ENCODE measurements around the gene PRSS8.
A peak's percentile ranks its signal among the peaks of the same experiment; 100 is the strongest.
"Not testable (repeated sequence)": the region's sequence is repeated elsewhere in the genome, so short reads cannot be mapped to it uniquely, and the experiment has no call there.

PRSS8 gene

DNA sequence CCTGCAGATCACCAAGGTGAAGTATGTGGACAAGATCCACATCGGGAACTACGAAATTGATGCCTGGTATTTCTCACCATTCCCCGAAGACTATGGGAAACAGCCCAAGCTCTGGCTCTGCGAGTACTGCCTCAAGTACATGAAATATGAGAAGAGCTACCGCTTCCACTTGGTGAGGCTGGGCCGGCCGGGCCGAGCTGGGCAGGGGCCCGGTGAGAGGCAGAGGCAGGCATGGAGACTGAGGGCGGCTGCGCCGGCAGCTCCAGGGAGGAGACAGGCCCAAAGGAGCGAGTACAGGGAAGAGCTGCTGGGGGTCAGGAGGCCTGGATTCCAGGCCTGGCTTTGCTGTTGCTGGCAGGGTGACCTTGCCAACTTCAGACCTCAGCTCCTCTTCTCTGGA is 8.3 kb downstream of the PRSS8 start:
- no peak for DNase-seq

- DNase-seq, result no peak
Measured at GRCh38 chr16:31125844-31126243, 9.7 kb downstream of the PRSS8 start.

DNA sequence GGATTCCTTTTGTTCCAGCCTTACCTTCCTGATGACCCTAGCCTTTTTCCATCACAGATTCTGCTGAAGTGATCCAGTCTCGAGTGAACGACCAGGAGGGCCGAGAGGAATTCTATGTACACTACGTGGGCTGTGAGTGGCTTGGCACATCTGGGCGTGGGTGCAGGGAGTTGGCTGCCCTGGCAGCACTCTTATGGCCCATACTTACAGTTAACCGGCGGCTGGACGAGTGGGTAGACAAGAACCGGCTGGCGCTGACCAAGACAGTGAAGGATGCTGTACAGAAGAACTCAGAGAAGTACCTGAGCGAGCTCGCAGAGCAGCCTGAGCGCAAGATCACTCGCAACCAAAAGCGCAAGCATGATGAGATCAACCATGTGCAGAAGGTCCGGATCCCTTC is 15.4 kb downstream of the PRSS8 start:
- DNase-seq, result no peak

DNA sequence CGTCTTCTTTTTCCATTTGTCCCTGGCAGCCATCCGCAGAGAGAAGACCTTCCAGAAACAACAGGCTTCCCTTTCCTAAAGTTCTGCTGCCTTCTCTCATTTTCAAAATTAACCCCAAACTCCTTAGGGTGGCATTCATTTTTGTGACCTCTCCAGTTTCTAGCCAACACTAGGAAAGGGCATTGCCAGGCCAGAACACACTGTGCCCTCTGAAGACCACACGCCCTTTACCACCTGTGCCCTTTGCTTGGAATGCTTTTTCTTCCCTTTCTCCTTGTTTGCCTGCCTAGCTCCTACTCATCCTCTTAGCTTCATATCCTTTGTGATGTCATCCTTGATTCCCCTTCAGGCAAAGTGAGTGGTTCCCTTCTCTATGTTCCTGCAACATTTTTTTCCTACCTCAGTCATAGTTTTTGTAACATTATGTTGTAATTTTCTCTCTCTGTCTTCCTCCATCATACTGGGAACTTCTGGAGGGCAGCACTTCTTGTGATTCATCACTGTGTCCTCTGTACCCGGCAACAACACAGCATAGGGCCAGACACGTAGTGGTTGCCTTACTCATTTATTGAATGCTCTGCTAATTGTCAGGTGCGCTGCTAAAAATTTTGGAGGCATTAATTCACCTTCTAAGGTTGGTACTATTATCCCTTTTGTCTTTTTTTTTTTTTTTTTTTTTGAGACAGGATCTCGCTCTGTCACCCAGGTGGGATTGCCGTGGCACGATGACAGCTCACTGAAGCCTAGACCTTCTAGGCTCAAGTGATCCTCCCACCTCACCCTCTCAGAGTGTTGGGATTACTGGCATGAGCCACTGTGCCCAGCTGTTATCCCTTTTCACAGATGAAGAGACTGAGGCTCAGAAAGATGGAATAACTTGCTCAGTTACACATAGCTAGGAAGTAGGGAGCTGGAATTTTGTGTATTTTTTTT is 17.0 kb downstream of the PRSS8 start:
- DNase-seq, result no peak

GRCh38 chr16:31117384-31118222 is 17.9 kb downstream of the PRSS8 start, which contains the start of gene KAT8:
Gene KAT8, plus strand, starts transcription at chr16:31117664. Its CDS starts 18 bp downstream, at chr16:31117682.
- DNase-seq, result peak; percentile 70

GRCh38 chr16:31114468-31114867 is 21.1 kb downstream of the PRSS8 start:
- DNase-seq, result no peak

DNA sequence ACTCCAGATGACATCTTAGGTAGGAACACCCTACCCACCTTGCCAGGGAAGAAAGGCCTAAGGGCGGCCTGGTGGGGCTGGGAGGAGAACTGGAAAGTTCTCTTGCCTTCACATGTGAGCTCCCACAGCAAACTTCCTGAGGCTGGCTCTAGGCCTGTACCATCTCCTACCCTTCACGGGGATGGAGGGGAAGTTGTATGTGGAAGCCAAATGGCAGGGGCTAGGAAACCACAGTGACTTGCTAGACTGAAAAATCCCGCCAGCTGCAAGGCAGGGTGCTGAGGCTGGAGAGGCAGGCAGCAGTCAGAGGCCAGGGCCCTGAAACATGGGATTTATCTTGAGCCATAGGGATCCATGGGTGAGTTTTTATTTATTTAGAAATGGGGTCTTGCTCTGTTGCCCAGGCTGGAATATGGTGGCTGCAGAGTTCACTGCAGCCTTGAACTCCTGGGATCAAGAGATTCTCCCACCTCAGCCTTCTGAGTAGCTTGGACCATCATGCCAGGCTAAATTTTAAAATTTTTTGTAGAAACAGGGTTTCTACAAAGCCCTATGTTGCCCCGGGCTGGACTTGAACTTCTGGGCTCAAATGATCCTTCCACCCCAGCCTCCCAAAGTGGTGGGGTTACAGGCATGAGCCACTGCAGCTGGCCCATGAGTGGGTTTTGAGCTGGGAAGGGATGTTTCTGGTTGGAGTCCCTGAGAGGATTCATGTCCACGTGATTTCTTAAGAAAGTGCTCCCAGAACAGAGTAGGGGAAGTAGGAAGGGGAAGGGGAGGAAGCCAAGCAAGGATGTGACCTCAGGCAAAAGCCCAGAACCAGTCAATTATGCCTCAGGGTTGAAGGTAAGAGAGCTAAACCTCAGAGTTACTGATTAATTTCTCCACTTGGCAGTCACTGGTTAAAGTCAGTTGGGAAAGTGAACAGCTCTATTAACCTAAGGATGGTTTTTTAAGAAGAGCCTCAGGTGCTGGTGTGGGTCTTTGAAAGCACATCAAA is 22.1 kb downstream of the PRSS8 start:
- DNase-seq, result no peak

DNA sequence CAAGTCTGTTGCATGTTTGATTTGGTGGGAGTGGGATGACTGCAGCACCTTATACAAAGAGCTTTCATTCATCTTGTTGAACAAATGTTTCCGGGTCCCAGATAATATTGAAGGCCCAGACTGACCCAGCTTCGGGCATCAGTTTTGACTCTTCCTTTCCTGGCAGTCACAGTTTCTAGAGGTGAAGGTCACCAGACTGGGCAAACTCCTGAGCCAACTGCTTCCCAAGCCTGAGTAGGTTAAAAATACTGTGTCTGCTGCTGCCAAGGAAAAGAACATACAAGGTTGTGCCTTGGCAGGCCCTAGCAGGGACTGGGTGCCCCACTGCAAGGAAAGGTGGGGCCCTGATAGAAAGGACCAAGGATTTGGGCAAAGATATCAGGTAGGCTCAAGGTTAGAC is 22.8 kb downstream of the PRSS8 start:
- DNase-seq, result no peak

DNA sequence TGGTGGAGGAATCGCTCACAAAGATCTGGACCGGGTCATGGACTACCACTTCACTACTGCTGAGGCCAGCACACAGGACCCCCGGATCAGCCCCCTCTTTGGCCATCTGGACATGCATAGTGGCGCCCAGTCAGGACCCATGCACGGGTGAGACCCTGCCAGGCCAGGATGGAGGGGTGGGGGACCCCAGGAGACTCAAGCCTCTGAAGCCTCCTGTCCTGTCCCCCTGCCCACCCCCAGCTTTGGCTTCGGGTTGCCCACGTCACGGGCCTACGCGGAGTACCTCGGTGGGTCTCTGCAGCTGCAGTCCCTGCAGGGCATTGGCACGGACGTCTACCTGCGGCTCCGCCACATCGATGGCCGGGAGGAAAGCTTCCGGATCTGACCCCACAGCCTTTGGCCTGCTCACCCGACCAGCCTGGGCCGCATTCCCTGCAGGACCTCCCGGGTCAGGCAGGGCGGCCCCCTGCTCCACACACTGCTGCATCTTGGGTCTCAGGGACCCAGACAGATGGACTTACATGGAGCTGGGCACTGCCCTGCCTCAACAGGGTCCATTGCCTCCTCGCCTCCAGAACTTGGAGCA is 23.6 kb downstream of the PRSS8 start:
- no peak for DNase-seq

- no peak for DNase-seq
Measured at GRCh38 chr16:31110106-31111034, 25.2 kb downstream of the PRSS8 start.

DNA sequence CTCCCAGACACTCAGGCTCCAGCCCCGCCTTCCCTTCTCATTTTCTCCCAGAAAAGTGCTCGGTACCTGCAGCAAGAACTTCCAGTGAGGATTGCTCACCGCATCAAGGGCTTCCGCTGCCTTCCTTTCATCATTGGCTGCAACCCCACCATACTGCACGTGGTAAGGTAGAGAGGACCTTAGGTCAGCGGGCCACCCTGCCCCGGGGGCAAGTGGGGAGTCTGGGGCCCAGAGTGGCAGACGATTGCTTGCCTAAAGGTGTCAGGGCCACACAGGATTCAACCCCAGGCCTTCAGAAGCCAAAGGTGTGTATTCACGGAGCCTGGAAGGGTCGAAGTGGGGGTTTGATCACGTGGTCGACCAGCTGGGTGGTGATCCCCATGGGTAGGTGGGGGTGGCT is 25.9 kb downstream of the PRSS8 start:
- no peak for DNase-seq

GRCh38 chr16:31108794-31109558 is 26.6 kb downstream of the PRSS8 start:
- no peak for DNase-seq

GRCh38 chr16:31108035-31108793 is 27.3 kb downstream of the PRSS8 start, which contains the start of gene BCKDK:
Gene BCKDK, plus strand, starts transcription at chr16:31108386. Its CDS starts 838 bp downstream, at chr16:31109224.
- peak; percentile 38 for DNase-seq

GRCh38 chr16:31107465-31107867 is 28.1 kb downstream of the PRSS8 start:
- DNase-seq, result peak; percentile 75

DNA sequence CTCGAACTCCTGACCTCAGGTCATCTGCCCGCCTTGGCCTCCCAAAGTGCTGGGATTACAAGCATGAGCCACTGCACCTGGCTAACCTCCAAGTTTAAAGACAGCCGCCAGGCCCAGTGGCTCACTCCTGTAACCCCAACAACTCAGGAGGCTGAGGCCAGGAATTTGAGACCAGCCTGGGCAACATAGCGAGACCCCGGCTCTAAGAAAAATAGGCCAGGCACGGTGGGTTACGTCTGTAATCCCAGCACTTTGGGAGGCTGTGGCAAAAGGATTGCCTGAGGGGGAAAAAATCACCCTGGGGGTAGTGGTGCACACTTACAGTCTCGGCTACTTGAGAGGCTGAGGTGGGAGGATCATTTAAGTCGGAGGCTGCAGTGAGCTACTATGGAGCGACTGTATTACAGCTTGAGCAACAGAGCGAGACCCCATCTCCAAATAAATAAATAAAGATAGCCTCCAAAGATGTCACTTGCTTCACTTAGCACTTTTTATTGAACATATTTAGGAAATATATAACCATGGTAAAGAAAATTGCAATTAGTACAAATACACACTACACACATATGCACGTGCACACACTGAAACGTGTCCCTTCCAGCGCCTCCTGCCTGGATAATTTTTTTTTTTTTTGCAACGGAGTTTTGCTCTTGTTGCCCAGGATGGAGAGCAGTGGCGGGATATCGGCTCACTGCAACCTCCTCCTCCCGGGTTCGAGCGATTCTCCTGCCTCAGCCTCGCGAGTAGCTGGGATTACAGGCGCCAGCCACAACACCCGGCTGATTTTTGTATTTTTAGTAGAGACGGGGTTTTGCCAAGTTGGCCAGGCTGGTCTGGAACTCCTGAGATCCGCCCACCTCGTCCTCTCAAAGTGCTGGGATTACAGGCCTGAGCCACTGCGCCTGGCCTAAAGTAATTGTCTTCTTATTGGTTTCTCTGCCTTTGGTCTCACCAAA is 28.7 kb downstream of the PRSS8 start:
- DNase-seq, result no peak

DNA sequence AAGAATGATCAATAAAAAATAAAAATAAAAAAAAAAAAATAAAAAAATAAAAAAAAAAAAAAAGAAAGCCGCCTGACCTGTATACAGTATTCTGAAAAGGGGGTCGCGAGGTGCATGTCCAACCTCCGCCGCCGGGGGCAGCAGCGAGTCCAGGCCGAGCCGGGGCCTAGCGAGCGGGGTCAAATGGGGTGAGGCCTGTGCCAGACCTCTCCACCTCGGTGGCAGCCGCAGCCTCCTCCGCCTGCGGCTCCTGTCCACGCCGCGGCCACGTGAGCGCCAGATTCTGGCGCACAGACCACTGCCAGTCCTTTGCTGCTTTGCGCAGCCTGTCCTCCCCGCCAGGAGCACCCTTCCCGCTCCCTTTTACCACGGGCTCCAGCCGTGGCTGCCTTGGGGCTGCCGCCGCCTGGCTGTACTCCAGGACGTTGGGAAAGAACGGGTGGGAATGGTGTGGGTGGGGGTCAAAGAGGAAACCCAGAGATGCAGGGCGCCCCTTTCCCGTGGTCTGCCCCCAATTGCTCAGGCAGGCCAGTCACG is 29.8 kb downstream of the PRSS8 start:
- no peak for DNase-seq

DNA sequence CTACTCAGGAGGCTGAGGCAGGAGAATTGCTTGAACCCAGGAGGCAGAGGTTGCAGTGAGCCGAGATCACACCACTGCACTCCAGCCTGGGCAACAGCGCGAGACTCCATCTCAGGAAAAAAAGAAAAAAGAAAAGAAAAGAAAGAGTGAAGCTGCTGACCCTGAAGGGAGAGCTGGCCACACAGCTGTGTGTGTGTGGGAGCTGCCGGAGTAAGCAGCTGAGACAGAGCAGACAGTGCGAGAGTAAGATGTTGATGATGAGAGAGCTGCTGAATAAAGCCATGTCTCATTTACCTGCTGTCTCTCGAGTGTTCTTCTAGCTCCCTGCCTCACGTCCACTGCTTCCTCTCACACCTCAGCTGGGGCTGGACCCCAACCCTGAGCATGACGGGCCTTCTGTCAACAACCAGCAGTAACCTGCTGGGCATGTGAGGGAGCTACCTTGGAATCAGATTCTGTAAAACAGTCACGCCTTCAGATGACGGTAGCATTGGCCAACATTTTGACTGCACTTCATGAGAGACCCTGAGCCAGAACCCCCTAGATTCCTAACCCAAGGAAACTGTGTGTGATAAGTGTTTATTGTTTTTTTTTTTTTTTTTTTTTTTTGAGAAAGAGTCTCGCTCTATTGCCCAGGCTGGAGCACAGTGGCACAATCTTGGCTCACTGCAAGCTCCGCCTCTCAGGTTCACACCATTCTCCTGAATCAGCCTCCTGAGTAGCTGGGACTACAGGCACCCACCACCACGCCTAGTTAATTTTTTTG is 34.5 kb downstream of the PRSS8 start:
- not testable (repeated sequence) for DNase-seq
